GM19438 (cell line): ENCODE data around the gene ADIPOR1.

Experiments used
- ATAC-seq: cut with Tn5 transposase; IDR thresholded peaks from one replicate; pipeline ENCODE4 v1.9.1; 2021; ENCODE audit warnings: low read depth; ENCODE audit not compliant: unreplicated experiment

Gene ADIPOR1

DNA sequence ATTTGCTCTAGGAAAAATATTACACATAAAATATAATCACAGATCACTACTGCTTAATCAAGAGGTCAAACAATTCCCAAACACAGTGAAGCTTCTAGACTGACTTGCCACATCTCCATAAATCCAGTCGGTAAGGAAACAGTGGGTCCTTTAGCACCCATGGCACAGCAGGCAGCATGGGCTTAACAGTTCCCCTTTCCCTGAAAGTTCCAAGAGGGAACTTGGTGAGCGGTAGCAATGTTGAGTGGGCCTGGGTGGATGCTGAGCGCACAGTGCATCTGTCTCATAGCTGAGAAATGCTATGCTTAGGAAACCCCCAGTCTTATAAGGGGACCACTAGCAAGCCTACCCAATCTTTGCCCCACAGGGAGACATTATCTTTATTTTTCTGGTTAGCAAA, 16.7 kb upstream of the ADIPOR1 start:
- no peak for ATAC-seq

DNA sequence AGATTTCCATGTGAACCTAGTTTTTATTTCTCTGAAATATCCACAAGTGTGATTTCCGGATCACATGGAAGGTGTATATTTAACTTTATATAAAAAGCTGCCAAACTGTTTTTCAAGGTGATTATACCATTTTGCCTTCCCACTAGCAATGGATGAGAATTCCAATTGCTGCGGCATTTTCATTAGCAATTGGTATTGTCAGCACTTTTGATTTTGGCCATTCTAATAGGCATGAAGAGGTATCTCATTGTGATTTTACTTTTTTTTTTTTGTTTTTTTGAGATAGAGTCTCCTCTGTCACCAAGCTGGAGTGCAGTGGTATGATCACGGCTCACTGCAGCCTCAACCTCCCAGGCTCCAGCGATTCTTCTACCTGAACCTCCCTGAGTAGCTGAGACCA, 13.9 kb upstream of the ADIPOR1 start:
- ATAC-seq, result no peak

DNA sequence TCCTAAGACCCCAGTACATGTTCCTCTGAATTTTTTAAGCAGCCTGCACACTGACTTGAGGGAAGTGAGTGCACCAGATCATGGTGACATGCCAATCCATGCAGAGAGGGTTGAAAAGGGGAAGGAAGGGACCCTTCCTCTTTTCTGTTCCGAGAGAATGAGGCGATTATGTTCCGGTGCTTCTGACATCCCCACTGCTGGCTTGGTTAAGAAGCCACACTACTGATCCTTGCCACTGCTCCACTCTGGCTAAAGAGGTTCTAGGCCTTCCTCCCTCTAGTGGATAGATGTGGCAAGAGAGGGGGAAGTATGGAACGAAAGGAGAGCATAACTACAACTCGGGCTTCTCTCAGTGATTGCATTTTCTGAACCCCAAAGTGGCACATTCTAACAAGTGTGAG, 10.8 kb upstream of the ADIPOR1 start:
- peak; percentile 52 for ATAC-seq

DNA sequence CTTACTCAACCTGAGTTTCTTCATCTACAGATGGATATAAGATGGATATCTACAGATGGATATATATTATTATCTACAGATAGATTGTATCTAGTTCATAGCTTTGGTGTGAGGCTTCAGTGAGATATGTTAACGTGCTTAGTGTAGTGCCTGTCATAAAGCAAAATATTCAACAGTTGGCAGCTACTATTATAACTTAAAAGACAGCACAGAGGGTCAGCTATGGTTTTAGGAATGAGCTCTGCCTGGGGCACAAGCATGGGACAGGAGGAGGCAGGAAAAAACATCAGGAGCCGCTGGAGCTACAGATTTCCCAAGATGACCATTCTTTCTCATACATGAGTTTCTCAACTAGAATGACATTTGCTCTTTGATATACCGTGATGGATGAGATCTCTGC, 10.2 kb upstream of the ADIPOR1 start:
- no peak for ATAC-seq

DNA sequence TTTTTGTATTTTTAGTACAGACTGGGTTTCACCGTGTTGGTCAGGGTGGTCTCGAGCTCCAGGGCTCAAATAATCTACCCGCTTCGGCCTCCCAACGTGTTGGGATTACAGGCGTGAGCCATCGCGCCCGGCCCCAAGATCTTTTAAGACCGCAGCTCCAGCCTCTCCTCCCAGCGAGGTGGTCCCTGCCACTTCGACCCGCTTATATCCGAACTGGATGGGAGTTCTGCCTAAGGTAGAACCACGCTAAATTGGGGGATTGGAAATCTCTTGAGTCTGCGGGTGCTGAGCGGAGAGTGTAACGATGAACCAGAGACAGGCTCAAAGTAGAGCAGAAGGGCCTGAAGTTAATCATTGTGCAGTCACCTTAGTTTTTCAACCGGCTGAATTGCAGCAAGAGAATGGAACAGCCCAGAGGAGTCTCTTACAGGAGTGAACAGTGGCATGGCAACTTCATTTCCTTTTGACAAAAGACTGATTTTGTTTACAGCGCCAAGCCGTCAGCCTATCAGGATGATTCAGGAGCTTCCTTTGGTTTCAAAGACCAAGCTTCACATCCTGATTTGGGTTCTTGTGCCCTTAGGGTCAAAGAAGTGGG, 9.7 kb upstream of the ADIPOR1 start:
- ATAC-seq, result peak; percentile 5

DNA sequence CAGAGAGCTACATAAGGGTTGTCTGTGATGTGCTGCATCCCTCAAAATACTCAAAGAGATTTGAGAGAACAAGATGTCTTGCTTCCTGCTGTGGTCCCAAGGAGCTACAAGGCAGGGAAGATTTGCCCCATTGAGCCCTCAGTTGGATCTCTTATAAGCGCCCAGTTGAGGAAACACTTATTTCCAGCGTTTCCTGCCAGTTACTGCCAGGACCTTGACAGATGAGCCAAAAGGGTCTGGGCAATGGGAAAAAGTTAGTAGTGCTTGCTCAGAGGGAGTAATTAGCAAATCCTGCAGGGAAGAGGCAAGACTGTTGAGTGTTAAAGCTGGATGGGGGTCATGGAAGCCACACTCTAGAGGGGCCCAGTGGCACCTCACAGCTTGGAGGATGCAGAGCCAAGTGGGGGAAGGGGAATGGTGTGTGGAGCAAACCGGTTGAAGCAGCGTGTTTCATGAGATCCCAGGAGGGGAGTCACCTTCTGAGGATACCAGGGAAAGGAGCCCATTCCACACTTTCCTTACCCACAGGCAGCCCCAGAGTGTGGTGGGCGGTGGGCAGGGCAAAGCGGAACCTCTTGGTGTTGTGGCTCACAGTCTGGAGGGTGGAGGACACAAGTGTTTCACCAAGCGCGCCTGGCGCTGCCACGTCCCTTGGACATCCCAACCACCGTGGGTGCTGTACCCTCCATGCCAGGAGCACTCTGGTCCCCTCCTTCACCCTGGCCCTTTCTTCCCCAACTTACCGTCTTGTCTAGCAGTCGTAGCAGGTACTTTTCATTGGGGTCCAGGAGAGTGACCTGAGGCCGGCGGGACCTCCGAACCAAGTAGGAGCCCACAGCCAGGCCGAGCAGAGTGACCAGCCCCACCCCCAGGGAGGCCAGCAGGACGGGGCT, 8.1 kb upstream of the ADIPOR1 start:
- ATAC-seq, result no peak

DNA sequence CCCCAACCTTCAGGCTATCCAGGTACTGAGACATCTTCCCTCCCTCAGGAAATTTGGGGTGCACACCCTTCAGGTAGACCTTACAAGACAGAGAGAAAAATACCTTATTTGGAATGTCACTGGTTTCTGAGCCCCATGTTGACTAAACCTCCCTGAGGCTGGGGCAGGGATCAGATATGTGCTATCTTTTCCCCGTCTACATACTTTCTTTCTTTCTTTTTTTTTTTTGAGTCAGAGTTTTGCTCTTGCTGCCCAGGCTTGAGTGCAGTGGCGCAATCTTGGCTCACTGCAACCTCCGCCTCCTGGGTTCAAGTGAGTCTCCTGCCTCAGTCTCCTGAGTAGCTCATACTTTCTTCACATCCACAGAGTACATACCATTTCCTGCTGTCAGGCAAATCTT, 7.3 kb upstream of the ADIPOR1 start:
- ATAC-seq, result no peak

DNA sequence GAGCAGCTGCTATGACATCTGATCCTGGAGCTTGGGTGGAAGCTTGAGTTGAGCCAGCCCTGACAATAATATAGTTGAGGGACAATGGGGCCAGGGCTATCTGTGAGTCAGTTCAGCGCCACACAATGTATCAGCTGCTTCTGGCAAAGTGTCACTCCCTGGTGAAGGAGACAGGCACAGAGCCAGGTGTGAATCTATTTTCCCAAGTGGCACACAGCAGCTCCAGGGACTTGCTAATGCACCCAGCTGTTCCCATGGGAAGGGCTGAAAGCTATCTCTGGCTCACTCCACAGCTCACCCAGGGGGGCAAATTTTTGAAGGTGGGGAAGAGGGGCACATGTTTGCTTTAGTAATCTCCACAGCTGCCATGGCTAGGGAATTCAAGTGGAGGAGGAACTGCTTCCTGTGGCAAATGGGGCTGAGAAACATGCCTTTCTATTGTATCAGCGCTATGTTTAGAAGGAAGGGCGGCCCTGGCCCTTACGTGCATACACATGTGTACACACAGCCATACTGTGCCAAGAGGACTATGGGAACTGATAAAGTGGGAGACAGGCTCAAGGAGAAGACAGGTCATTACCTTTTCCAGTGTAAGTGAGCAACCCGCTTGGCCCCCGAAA, 6.8 kb upstream of the ADIPOR1 start:
- no peak for ATAC-seq

DNA sequence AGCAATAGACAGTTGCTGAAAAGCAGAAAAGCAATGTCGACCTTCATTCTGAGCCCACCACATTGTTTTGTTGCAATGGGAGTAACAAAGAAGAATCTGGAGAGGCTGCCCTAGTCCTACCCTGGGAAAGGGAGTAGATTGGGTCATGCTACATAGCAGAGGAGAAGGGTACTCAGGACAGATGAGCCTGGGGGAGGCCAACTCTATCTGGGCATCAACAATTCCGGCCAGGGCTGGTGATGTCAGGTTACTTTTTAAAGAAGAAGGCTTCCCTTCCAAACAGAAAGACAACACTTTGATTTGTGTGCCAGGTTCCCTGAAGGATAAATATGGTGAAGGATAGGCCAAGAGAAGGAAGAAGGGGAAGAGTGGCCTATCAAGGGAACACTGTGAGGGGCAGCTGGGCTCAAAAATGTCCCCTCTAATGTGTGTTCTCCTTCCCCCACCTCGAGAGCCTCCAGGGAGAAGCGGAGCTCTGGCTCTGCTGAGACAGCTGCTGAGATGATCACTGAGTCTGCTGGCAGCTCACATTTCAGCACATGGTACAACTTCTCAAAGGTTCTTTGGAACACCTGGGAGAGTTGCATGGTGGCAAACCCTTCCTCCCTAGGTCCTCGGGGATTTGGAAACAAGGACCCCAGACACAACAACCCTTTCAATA, 3.2 kb upstream of the ADIPOR1 start:
- no peak for ATAC-seq

DNA sequence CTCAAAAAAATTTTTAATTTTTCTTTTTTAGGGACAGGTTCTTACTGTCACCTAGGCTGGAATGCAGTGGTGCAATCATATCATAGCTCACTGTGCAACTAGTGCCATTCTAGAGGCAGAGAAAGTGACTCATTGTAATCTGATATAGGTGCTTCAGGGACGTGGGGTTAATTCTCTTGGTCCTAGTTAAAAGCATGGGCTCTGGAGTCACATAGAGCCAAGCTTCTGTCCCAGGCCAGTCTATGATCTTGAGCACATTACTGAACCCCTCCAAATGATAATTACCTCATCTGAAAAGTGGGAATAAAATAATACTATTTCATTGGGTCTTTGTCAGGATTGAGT, 1.1 kb upstream of the ADIPOR1 start:
- ATAC-seq, result no peak

DNA sequence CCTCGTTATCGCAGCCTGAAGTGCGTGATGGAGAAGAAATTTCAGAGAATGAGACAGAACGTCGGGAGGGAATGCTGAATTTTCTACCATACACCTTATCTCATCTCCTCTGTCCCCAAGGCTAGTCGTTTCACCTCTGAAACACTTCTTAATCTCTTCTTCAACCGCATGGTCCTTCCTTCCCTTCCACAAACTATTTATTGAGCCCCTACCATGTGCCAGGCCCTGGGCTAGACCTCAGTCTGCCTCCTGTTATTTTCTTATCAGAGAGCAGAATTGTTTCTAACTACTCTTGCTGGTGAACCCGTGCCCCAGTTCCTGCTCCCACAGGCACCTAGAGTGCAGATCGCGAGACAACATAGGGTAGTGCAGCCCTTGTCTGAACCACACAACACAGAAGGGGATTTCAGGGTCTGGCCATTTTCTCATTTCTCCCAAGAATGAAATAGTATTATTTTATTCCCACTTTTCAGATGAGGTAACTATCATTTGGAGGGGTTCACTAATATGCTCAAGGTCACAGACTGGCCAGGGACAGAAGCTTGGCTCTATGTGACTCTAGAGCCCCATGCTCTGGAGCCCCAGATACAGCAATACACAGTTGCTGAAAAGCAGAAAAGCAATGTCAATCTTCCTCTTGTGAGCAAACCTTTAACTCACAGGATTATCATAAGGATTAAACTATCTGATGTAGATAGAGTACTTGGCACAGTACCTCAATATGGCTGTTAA, 598 bp upstream of the ADIPOR1 start:
- ATAC-seq, result no peak

DNA sequence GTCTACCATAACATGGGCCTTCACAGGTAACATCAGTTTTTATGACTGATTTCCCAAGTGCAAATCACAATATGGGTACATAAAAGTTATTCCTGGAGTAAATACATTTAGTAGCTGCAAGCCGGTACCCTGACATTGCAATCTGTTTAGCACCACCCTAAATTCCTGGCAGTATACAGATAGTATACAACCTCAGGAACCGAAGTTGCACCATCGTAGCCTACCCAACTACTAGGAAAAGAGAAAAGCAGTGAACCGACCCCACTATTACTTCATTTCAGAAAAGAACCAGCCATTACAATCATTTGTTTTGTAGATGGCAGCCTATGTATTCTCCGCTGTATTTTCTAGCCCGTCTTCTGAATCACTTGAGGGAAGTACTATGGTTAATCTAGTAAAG, 1.1 kb downstream of the ADIPOR1 start:
- ATAC-seq, result no peak

DNA sequence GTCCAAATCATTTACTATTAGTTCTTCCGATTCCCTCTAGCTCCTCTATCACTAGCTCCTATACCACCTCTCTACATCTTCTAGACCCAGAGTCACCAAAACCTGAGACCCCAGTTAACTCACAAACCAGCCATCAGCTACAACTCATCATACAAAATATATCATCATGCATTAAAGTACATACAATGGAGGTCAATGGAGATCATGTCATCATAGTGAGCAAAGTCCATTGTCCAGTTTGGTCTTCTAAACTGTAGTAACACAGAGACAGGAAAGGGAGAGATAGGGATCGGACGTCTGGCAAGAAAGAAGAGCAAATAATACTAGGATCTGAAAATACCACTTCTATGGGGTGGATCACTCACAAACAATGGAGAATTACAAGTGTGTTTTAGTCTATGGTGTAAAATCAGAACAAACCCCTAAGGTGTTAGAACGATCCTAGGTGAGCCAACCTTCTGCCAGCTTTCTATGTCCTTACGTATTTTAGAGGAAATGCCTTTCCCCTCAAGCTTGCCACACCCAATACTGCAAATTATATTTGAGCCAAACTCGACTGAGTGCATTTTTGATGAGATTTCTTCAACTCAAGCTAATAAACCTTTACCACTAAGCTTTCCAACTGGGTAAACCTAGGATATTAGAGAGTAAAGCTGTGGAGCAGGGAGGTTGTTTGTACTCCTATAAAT, 3.9 kb downstream of the ADIPOR1 start:
- no peak for ATAC-seq

DNA sequence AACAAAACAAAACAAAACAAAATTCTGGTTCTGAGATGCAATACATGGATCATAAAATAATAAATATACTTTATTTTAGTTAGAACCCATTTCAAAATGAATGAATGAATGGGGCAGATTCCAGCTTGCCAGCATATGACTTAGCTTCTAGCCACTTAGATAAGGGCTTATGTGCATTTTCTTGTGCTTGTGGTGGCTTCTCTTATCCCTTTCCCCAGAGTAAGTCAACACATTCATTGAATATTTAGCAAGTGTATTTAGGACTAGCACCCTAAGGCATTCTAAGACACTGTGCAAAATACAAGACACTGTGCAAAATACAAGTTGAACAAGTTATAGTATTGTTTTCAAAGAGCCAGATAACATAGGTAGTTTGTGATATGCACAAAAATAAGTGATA, 4.7 kb downstream of the ADIPOR1 start:
- no peak for ATAC-seq

DNA sequence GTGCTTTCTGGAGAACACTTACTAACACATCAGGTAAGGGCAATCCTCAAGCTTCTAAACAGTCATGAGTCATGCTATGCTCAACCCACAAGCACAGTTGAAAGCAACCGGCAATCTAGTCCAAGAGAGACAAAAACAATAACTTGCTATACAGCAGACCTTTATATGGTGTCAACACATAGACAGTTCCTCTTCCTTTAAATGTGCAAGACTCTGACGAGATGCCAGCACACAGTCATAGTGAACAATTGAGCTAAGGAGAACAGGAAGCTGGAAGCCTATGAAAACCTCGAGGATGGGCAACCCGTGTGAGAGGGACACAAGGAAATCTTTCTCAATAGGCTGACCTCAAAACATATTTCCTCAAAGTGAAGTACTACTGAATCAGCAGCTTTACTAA, 5.3 kb downstream of the ADIPOR1 start:
- no peak for ATAC-seq

DNA sequence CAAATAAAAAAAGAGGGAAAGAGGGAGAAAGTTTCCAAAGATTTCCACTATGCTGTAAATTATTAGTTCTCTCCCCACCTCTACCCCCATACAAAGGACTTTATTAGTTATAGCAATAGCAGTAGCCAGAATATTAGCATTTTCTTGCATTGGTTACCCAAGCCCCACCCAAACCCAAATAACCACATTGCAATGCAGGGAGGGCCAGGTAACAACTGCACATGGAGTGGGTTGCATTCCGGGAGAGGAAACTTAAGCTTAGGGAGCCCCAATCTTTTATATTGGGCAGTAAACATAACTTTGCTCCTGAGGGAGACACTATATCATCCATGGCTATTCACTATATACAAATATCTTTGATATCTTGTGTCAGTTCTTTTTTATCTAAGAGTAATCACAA, 6.0 kb downstream of the ADIPOR1 start:
- ATAC-seq, result no peak

DNA sequence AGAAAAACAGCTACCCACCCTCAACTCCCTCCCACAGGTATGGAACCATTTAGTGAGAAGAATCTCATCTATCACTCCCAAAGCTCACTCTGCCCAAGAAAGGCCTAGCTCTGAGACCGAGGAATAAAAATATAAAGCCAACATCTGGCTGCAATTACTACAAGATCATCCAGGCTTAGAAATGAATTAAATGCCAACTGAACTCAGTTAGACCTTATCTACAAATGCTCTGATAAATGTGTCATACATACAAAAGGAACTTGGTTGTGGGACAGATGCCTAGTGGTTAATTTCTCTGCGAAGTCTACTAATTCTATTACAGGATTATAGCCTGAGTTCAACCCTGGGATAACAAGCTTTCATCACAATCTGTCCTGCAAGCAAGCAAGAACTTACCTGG, 6.7 kb downstream of the ADIPOR1 start:
- ATAC-seq, result no peak

DNA sequence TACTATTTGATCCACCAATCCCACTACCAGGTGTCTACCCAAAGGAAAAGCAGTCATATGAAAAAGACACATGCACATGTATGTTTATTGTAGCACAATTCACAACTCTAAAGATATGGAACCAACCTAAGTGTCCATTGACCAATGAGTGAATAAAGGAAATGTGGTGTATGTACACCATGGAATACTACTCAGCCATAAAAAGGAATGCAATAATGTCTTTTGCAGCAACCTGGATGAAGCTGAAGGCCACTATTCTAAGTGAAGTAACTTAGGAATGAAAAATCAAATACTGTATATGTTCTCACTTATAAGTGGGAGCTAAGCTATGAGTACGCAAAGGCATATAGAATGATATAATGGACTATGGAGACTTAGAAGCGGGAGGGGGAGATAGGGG, 12.6 kb downstream of the ADIPOR1 start:
- no peak for ATAC-seq

DNA sequence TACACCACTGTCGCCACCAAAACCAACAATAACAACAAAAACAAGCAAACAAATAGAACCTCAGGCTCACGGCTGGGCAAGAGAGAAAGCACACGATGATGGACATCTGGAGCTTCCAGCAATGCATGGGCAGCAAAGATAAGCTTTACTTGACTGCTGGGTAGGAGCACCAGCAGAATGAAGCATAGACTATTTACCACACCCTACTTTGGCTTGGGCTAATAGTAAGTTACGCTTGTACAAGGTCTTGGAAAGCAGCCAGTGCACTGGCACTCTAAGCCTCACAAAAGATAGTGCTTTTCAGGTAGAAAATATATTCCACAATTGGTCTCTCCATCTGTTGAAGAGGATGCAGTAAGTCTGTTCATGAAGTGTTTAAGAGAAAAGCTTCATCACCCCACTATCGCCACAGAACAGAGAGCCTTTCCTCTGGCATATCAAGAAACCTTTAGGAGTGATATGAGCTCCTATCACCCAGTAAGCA, 13.6 kb downstream of the ADIPOR1 start:
- ATAC-seq, result no peak

DNA sequence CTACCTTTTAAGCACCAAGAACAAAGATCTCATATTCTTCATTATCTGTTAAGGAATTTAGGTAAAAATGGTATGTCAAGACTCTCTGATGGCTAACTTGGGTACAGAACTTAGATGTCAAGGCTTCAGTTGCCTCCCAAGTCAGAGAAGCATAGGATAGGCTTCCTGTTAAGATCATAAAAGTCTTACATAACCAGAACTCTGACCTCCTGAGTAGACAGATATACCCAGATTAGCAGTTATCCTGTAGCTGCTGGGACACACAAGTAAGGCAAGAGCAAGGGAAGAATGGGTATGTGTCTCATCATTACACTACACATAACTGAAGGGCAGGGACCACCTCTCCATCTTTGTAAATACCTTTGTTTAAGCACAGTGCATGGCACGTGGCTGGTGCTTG, 15.7 kb downstream of the ADIPOR1 start:
- no peak for ATAC-seq
